MCF 10A (cell line): Measurements from ENCODE around the gene CHCHD3. TPM values are rescaled to one million over a fixed set of nuclear protein-coding genes. Genes with fewer than 3 reads are reported as not detected.

Experiments
- Bru-seq: library from RNA; stranded (reverse); fragments of 400-500 nt; gene quantifications from one replicate; lab custom pipeline; 2021; lab: Mats Ljungman, UMichigan
- BruChase-seq, 2 experiments: library from RNA; stranded (reverse); fragments of 400-500 nt; gene quantifications; one replicate each; lab custom pipeline; 2021; lab: Mats Ljungman, UMichigan
- BruUV-seq: library from RNA; stranded (reverse); fragments of 400-500 nt; replicated peaks from 2 replicates; lab custom pipeline; 2021; lab: Mats Ljungman, UMichigan
- CTCF ChIA-PET: fragments of 300-600 bp; sonication (Branson Sonifier 250); formaldehyde crosslinking; extraction: SDS; loops from one replicate; lab custom pipeline; 2021; ENCODE audit warnings: antibody characterized with exemption, inconsistent platforms; lab: Yijun Ruan, JAX
- POLR2A ChIA-PET: fragments of 300-600, 350-650 bp; sonication (Branson Sonifier 250); formaldehyde crosslinking; extraction: SDS; loops from one replicate; lab custom pipeline; 2020; ENCODE audit warnings: antibody characterized with exemption, inconsistent platforms; lab: Yijun Ruan, JAX
- DNase-seq: peaks from one replicate; pipeline ENCODE4 v3.0.0-alpha.2; 2018; ENCODE audit not compliant: unreplicated experiment
- H3K27ac Mint-ChIP-seq: one replicate; pipeline ENCODE4 v1.8.0; 2022; ENCODE audit warnings: mild to moderate bottlenecking, low read depth, mixed read lengths; ENCODE audit not compliant: unreplicated experiment
- H3K27me3 Mint-ChIP-seq: one replicate; pipeline ENCODE4 v1.8.0; 2022; ENCODE audit warnings: mixed read lengths; ENCODE audit not compliant: insufficient read depth, unreplicated experiment
- H3K36me3 Mint-ChIP-seq: one replicate; pipeline ENCODE4 v1.8.0; 2022; ENCODE audit warnings: mild to moderate bottlenecking, moderate library complexity, mixed read lengths; ENCODE audit not compliant: insufficient read depth, unreplicated experiment
- H3K4me1 Mint-ChIP-seq: one replicate; pipeline ENCODE4 v1.8.0; 2022; ENCODE audit warnings: mixed read lengths; ENCODE audit not compliant: insufficient read depth, unreplicated experiment
- H3K4me3 Mint-ChIP-seq: one replicate; pipeline ENCODE4 v1.8.0; 2022; ENCODE audit warnings: mild to moderate bottlenecking, moderate library complexity, mixed read lengths; ENCODE audit not compliant: unreplicated experiment
- H3K9me3 Mint-ChIP-seq: one replicate; pipeline ENCODE4 v1.8.0; 2022; ENCODE audit warnings: mixed read lengths; ENCODE audit not compliant: unreplicated experiment
- intact Hi-C: fragments of 100-400 bp; cut with micrococcal nuclease; formaldehyde crosslinking; loops from 2 replicates; pipeline ENCODE4 v1.14.1; 2022
- long read RNA-seq: library from polyadenylated mRNA; stranded (forward); transcript quantifications from one replicate; pipeline ENCODE4 v2.0.0, GENCODE V29; 2022
- total RNA-seq: library from RNA; stranded (reverse); gene quantifications from 2 replicates; pipeline ENCODE4 v1.2.3, GENCODE V29; 2022
- TF ChIP-seq, protein P1 (sequence below): fragments of 200-600 bp; IDR thresholded peaks from one replicate; pipeline ENCODE4 v1.8.0; 2022; ENCODE audit warnings: antibody characterized with exemption, mild to moderate bottlenecking; ENCODE audit not compliant: unreplicated experiment

Gene CHCHD3
- 102 and 126 TPM in 2 replicates for total RNA-seq
- percentile 86 among the genes with signal in this experiment for Bru-seq, nascent RNA
- BruChase-seq, experiment 1, labeled RNA remaining after a 6-hour chase = percentile 65 among the genes with signal in this experiment
- BruChase-seq, experiment 2, labeled RNA remaining after a 2-hour chase = percentile 72 among the genes with signal in this experiment
- long read RNA-seq, transcript CHCHD3-201 (8 exons, 1,598 nt) = major isoform, 310 of 332 reads
- long read RNA-seq, partial matches to known transcripts = 3 of 332 reads
- long read RNA-seq, other reads (novel, unspliced or antisense) = 19 of 332 reads

- H3K4me1 Mint-ChIP-seq = peaks cover 19% of the 10 kb centered on the region
- peak; percentile 99 for DNase-seq
- TF ChIP-seq, protein P1, sequence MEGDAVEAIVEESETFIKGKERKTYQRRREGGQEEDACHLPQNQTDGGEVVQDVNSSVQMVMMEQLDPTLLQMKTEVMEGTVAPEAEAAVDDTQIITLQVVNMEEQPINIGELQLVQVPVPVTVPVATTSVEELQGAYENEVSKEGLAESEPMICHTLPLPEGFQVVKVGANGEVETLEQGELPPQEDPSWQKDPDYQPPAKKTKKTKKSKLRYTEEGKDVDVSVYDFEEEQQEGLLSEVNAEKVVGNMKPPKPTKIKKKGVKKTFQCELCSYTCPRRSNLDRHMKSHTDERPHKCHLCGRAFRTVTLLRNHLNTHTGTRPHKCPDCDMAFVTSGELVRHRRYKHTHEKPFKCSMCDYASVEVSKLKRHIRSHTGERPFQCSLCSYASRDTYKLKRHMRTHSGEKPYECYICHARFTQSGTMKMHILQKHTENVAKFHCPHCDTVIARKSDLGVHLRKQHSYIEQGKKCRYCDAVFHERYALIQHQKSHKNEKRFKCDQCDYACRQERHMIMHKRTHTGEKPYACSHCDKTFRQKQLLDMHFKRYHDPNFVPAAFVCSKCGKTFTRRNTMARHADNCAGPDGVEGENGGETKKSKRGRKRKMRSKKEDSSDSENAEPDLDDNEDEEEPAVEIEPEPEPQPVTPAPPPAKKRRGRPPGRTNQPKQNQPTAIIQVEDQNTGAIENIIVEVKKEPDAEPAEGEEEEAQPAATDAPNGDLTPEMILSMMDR = no peak
- intact Hi-C loops = no loop called here
- ChIA-PET POLR2A (interaction anchor here (0.6 to 1.5 kb wide), 14 partner anchors 8 to 1235 kb away, joined by 3 to 9 read pairs (median 3); partner anchors contain the start of genes EXOC4 and SLC35B4), CTCF (interaction anchor here (0.6 to 0.8 kb wide), 4 partner anchors 18 to 895 kb away, joined by 3 to 4 read pairs (median 4); no protein-coding TSS in a partner anchor)
- H3K27ac Mint-ChIP-seq = peak within 1 kb of the TSS; percentile 95
- no TSS peak for BruUV-seq
- H3K4me3 Mint-ChIP-seq = peak within 1 kb of the TSS; percentile 97
- no peaks in the 10 kb centered on the region for H3K27me3 Mint-ChIP-seq
- peaks cover 12% of the 10 kb centered on the region for H3K36me3 Mint-ChIP-seq
- H3K9me3 Mint-ChIP-seq = no peaks in the 10 kb centered on the region
Observed at GRCh38 chr7:133081599-133082389, at the start of gene CHCHD3. Gene CHCHD3 (minus strand): TSS chr7:133082090. CDS start chr7:133081937, 153 bp downstream.

DNA sequence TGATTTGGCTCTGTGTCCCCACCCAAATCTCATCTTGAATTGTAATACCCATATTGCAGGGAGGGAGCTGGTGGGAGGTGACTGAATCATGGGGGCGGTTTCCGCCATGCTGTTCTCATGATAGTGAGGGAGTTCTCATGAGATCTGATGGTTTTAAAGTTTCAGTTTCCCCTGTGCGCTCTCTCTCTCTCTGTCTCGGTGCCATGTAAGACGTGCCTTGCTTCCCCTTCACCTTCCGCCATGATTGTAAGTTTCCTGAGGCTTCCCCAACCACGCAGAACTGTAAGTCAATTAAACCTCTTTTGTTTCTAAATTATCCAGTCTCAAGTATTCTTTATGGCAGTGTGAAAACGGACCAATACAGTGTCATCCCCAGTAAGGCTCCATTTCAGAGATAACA is 48.3 kb upstream of the CHCHD3 start:
- H3K27me3 Mint-ChIP-seq = peaks cover 12% of the 10 kb centered on the region
- no peak for DNase-seq
- BruUV-seq = no TSS peak
- H3K4me3 Mint-ChIP-seq = no peak overlapping the region
- no peaks in the 10 kb centered on the region for H3K4me1 Mint-ChIP-seq
- H3K27ac Mint-ChIP-seq = no peak overlapping the region
- ChIA-PET POLR2A (no interaction called here), CTCF (no interaction called here)
- TF ChIP-seq, protein P1 = no peak
- intact Hi-C loops = no loop called here
- no peaks in the 10 kb centered on the region for H3K9me3 Mint-ChIP-seq
- no peaks in the 10 kb centered on the region for H3K36me3 Mint-ChIP-seq

GRCh38 chr7:133126422-133126821 is 44.5 kb upstream of the CHCHD3 start:
- intact Hi-C loops = loop anchor here (10.0 kb wide), 1 partner anchor 412 kb away; no protein-coding TSS in a partner anchor
- no peak for DNase-seq
- Mint-ChIP-seq H3K27me3 (peaks cover 40% of the 10 kb centered on the region), H3K36me3 (no peaks in the 10 kb centered on the region), H3K4me1 (no peaks in the 10 kb centered on the region), H3K27ac (no peak overlapping the region), H3K9me3 (no peaks in the 10 kb centered on the region), H3K4me3 (no peak overlapping the region)
- POLR2A ChIA-PET = interaction anchor here (0.9 kb wide), 1 partner anchor 9 kb away, joined by 3 read pairs; no protein-coding TSS in a partner anchor
- no TSS peak for BruUV-seq
- CTCF ChIA-PET = interaction anchor here (1.0 kb wide), 1 partner anchor 9 kb away, joined by 4 read pairs; no protein-coding TSS in a partner anchor
- TF ChIP-seq, protein P1 = no peak

DNA sequence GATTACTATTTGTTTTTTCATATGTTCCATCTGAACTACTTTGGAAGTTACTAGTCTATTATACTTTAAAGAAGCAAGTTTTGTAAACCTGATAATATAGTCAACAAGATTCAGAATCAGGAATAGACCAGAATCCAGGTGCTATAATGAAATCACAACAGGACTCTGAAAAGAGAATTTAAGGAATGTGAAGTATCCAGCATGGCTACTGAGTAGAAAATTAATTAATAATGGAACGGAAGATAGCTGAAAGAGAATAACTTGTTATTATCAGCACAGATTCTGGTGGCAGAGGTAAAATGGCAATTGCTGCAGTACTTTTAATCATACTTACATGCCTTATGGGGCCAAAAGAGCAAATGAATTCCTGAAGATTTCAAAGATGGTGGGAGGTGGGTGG is 43.1 kb upstream of the CHCHD3 start:
- CTCF ChIA-PET = no interaction called here
- peaks cover 50% of the 10 kb centered on the region for H3K27me3 Mint-ChIP-seq
- intact Hi-C loops = loop anchor here (10.0 kb wide), 1 partner anchor 410 kb away; no protein-coding TSS in a partner anchor
- H3K27ac Mint-ChIP-seq = no peak overlapping the region
- H3K4me1 Mint-ChIP-seq = no peaks in the 10 kb centered on the region
- no peak overlapping the region for H3K4me3 Mint-ChIP-seq
- POLR2A ChIA-PET = no interaction called here
- no peaks in the 10 kb centered on the region for H3K36me3 Mint-ChIP-seq
- H3K9me3 Mint-ChIP-seq = no peaks in the 10 kb centered on the region
- TF ChIP-seq, protein P1 = no peak
- no TSS peak for BruUV-seq
- DNase-seq = no peak
